GM18502 (cell line): ENCODE data around the gene UCKL1.
"Not testable (repeated sequence)": the region's sequence is repeated elsewhere in the genome, so short reads cannot be mapped to it uniquely, and the experiment has no call there.

Experiments
- ATAC-seq: cut with Tn5 transposase; IDR thresholded peaks from one replicate; pipeline ENCODE4 v1.9.1; 2021; ENCODE audit warnings: mild to moderate bottlenecking; ENCODE audit not compliant: unreplicated experiment, poor library complexity

The UCKL1 gene

GRCh38 chr20:63973160-63973479, 16.9 kb upstream of the UCKL1 start:
- no peak for ATAC-seq

- ATAC-seq: no peak
Measured at GRCh38 chr20:63972312-63973159, 16.3 kb upstream of the UCKL1 start.

- not testable (repeated sequence) for ATAC-seq
Measured at GRCh38 chr20:63971960-63972311, 15.7 kb upstream of the UCKL1 start.

GRCh38 chr20:63970714-63971431, 14.7 kb upstream of the UCKL1 start:
- ATAC-seq: no peak

GRCh38 chr20:63969838-63970713, 13.9 kb upstream of the UCKL1 start, which contains the start of gene ZNF512B:
Gene ZNF512B (minus strand): TSS chr20:63969930. CDS start chr20:63967950, 1,980 bp downstream.
- ATAC-seq: no peak

- no peak for ATAC-seq
Measured at GRCh38 chr20:63968928-63969760, 12.9 kb upstream of the UCKL1 start.

- ATAC-seq: no peak
Measured at GRCh38 chr20:63968136-63968927, 12.1 kb upstream of the UCKL1 start.

GRCh38 chr20:63967330-63968135, 11.3 kb upstream of the UCKL1 start:
- no peak for ATAC-seq

- no peak for ATAC-seq
Measured at GRCh38 chr20:63966944-63967322, 10.7 kb upstream of the UCKL1 start.

- no peak for ATAC-seq
Measured at GRCh38 chr20:63966172-63966943, 10.1 kb upstream of the UCKL1 start.

GRCh38 chr20:63964412-63964811, 8.2 kb upstream of the UCKL1 start:
- ATAC-seq: no peak

GRCh38 chr20:63963784-63964301, 7.6 kb upstream of the UCKL1 start:
- no peak for ATAC-seq

GRCh38 chr20:63963348-63963741, 7.1 kb upstream of the UCKL1 start:
- no peak for ATAC-seq

- no peak for ATAC-seq
Measured at GRCh38 chr20:63962426-63963347, 6.5 kb upstream of the UCKL1 start.

GRCh38 chr20:63961664-63962425, 5.6 kb upstream of the UCKL1 start:
- no peak for ATAC-seq
